GM21390 (cell line): ENCODE data around the gene HMGCL.
A peak's percentile ranks its signal among the peaks of the same experiment; 100 is the strongest.
"Not testable (repeated sequence)": the region's sequence is repeated elsewhere in the genome, so short reads cannot be mapped to it uniquely, and the experiment has no call there.

ENCODE experiments used
- ATAC-seq: cut with Tn5 transposase; IDR thresholded peaks from one replicate; pipeline ENCODE4 v1.9.1; 2021; ENCODE audit not compliant: unreplicated experiment

The HMGCL gene

DNA sequence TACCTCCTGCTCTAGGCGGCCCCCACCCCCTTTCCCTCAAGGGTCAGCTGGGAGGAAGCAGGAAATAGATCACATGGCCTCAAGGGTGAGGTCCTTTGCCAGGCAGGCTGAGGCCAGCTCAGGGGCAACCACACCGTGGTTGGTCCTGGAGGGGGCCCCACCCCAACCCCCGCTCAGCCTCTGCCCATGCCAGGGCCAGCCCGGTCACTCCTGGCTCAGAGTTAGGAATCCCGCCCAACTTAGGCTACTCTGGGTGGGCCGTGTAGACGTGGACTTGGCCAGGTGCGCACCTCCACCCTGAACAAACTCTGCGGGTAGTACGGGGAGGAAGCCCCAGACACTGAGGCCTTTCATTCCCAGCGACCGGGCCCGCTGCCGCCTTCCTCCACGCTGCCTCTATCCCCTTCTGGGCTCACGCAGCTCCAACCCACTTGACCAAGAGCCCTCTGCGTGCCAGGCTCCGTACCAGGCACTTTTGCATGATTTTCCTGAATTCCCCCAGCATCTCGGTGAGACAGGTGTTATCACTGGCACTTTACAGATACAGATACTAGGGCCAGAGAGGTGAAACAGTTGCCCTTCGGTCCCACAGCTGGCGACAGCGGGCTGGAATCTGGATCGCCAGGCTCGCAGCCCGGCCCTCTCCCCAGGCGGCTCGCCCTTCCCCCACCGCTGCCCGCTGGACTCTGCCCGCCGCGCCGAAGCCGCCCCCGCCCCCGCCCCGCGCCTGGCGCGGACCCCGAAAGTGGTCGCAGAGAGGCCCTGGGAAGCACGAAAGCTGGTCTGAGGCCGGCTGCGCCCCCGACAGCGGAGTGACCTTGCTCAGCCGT lies 25.4 kb downstream of the HMGCL start:
- ATAC-seq, result peak; percentile 2

GRCh38 chr1:23799255-23799569 lies 26.0 kb downstream of the HMGCL start:
- no peak for ATAC-seq

DNA sequence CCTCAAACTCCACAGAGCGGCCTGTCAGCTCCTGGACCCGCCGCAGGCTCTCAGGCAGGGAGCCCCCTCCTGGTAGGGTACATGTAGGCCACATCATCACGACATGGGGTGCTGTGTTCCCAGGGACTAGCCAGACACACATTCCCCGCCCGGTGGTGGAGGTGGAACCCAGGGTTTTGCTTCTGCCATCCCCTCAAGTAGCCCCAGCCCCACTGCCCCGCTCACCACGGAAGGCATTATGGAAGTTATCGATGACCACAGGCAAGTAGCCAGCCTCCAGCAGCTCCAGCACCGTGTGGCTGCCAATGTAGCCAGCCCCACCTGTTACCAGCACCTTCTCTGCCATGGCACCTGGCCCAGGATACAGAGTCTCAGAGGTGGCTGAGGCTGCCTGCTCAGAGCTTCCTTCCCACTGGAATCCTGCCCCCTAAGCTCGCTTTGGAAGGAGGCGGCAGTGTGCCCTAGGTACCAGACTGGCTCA lies 26.5 kb downstream of the HMGCL start:
- no peak for ATAC-seq

GRCh38 chr1:23797478-23798448 lies 27.5 kb downstream of the HMGCL start:
- ATAC-seq, result no peak

DNA sequence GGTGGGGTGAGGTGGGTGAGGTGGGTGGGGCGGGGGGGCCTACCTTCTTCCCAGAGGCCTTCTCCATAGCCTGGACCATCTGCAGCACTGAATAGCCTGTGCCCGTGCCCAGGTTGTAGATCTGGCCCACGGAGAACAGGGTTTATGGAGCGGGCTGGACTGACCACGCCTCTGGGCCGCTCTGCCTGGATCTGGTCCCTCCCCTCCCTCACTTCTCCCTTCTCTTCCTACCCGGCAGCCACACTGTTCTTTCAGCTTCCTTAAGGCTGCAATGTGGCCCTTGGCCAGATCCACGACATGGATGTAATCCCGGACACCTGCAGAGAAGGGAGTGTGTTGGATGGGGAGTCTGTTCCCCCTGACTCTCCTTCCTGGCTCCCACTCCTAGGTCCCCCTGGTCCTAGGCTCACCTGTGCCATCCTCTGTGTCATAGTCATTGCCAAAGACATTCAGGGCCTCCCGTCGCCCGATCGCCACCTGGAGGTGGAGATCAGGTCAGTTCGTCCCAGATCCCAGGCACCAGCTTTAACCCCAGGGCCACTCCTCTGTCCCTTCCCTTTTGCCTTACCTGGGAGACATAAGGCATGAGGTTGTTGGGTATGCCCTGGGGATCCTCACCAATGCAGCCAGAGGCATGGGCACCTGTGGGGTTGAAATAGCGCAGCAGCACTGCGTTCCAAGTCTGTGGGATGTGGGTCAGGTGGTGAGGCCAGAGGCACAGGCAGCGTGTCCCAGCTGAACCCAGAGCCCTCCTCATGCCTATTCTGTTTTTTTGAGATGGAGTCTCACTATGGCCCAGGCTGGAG lies 28.6 kb downstream of the HMGCL start:
- no peak for ATAC-seq

- ATAC-seq, result no peak
Measured at GRCh38 chr1:23795676-23796465, 29.4 kb downstream of the HMGCL start.

GRCh38 chr1:23794732-23795182 lies 30.5 kb downstream of the HMGCL start:
- ATAC-seq, result not testable (repeated sequence)

GRCh38 chr1:23793861-23794731 lies 31.1 kb downstream of the HMGCL start:
- no peak for ATAC-seq

- no peak for ATAC-seq
Measured at GRCh38 chr1:23793018-23793781, 32.0 kb downstream of the HMGCL start.

DNA sequence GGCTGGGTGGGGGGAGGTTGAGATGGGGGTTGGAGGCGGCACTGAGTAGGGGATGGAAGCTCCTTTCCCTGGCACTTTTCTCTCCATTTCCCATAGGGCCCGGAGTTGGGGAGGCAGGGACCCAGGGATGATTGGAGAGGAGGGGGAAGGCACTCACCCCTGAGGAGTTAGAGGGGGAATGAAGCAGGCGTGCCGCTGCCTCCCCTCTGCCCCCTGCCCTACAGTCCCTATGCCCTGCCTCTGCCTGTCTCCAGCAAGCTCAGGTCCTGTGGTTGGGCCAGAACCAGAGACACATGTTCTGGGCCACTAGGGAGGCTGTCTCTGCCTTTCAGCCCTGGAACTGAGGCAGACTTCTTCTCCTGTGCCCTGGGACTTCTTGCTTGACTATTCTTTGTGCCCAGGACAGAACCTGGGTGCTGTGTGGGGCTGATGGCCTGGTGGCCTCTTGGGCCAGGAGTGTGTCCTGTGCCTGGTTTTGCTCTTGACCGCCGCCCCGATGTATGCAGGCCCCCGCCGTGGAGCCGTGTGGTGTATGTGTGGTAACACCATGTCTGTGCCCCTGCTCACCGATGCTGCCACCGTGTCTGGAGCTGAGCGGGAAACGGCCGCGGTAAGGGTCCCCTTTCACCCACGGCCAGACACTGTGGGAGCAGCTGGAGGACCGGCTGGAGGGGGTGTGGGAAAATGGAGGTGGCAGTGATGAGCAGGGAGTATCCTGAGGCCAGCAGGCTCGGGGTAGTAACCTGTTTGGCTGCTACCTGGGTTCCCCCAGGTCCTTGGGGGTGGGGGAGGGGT lies 32.9 kb downstream of the HMGCL start:
- ATAC-seq, result no peak

DNA sequence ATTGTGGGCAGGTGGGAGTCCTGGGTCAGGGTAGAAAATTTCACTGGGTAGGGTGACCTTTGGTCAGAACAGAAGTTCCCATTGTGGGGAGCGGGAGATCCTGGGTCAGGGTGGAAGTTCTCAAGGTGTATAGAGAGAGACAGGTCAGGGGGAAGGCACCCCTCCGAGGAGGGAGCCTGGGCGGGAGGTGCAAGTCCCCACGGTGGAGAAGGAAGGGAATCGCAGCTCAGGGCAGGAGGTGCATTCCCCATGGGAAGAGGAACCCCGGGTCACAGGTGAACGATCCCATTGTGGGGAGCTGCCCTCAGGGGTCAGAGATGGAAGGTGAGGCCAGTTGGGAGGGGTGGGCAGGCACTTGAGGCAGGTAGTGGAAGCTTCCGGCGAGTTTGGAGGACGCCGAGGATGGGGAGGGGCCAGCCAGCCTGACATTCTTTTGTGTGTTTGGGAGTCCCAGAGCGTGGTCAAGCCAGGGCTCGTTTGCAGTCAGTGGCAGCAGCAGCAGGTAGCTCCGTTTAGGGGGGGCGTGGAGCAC lies 33.6 kb downstream of the HMGCL start:
- no peak for ATAC-seq

DNA sequence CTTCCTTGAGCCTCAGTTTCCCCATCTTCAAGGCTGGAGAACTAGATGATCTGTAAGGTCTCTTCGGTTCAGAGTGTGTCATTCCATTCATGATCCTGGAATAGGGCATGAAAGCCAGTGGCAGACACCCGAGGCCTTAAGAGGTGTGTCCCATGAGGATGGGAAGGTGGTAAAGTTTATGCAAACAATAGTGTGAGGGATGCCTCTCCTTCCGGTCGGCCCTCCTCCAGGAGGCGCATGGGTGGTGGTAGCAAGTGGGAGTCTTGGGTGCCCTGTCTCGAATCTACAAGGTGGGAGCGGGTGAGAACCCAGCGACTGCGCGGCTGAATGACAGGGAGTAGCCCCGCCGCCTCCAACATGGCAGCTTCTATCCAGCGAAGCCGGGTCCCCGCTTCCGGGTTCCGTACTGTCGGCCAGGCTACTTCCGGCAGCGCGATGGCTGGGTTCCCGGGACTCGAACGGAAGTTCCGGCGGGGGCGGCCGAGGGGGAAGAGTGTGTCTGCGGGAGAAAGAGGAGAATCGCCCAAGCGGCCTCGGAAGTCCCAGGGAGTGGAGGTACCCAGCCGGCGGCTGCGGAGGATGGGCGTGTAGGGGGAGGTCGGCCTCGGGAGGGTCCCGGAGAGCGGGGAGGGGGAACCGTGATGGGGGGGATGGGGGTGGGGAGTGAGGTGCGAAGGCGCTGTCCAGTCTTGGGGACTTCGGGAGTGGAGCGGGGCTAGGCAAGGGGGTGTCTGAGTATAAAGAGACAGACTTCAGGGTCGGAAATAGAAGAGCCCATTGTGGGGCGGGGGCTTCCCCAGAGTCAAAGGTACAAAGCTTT lies 34.3 kb downstream of the HMGCL start, which contains the start of gene LYPLA2:
TSS of gene LYPLA2 (plus strand) at position 450 of the 820 bp plus-strand sequence. CDS start 1,538 bp downstream, outside the sequence.
- ATAC-seq, result peak; percentile 87

DNA sequence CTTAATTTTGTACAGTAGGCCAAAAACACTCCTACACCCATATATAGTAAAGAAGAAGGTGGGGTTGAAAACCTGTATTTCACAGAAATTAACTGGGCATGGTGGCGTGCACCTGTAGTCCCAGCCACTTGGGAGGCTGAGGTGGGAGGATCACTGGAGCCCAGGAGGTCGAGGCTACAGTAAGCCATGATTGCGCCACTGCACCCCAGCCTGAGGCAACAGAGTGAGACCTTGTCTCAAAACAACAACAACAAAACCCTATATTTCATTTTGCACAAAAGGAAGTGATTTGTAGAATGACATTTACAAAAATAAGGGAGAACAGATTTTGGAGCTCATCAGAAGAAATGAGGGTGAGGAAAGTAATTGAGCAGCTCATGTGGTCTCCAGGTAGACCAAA lies 36.5 kb downstream of the HMGCL start:
- no peak for ATAC-seq

DNA sequence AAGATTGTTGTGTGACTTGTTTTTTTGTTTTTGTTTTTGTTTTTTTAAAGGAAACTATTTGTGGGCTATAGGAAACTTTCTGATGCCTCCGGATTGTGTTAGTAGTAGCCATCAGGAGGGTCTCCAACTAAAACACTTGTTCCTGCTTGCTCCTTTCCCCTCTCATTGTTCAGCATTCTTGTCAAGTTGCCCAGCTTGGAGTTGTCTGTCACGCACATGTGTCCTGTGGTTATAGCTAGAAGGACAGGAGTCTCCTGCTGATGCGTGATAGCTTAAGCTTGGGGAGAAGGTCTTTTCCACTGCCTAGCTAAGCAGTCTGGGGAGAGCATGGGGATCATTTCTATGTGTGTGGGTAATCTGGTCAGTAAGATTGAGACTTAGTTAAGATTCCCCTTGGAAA lies 37.5 kb downstream of the HMGCL start:
- ATAC-seq, result no peak

DNA sequence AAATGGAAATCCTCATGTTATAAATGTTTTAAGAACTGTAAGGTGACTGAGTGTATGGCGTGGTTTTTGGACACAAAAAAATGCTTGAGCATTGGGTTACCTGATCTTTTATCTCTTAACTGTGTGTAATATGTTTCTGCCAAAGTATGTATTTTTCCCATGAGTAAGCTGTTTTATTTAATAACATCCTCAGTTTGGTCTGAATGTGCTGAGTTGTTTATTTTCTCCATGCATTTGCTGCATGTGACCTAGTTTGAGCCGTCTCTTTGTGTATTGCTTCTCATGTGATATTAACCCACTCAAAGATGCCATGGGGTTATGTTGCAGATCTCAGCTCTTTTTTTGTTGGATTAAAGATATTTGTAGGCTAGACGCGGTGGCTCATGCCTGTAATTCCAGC lies 40.4 kb downstream of the HMGCL start:
- ATAC-seq, result no peak

GRCh38 chr1:23783141-23783540 lies 42.1 kb downstream of the HMGCL start:
- not testable (repeated sequence) for ATAC-seq
